Colonic mucosa (tissue), 4 donors: Measurements from ENCODE around the gene SRD5A2. TPM values are rescaled to one million over a fixed set of nuclear protein-coding genes. Genes with fewer than 3 reads are reported as not detected.
"Not testable (repeated sequence)": the region's sequence is repeated elsewhere in the genome, so short reads cannot be mapped to it uniquely, and the experiment has no call there.

Source experiments
- DNase-seq: peaks from one replicate; pipeline ENCODE4 v3.0.0-alpha.2; 2020
- H3K27ac ChIP-seq: fragments of 200-600 bp; one replicate; pipeline ENCODE4 v1.8.0; 2021
- H3K27me3 ChIP-seq: fragments of 200-600 bp; one replicate; pipeline ENCODE4 v1.8.0; 2021
- H3K36me3 ChIP-seq: fragments of 200-600 bp; one replicate; pipeline ENCODE4 v1.8.0; 2021
- H3K4me1 ChIP-seq: fragments of 200-600 bp; one replicate; pipeline ENCODE4 v1.8.0; 2021; ENCODE audit warnings: mild to moderate bottlenecking
- H3K4me3 ChIP-seq: fragments of 200-600 bp; one replicate; pipeline ENCODE4 v1.8.0; 2021
- H3K9ac ChIP-seq, 2 donors: one replicate each; pipeline ENCODE4 v1.7.0; 2013; ENCODE audit warnings: control low read depth in 2 of 2, low read depth in 2 of 2, low read length in 2 of 2
- H3K9me3 ChIP-seq: fragments of 200-600 bp; one replicate; pipeline ENCODE4 v1.8.0; 2021
- intact Hi-C: fragments of 100-400 bp; cut with DNase I; formaldehyde crosslinking; loops from one replicate; pipeline ENCODE4 v1.14.1; 2022
- total RNA-seq, 2 donors: library from RNA; stranded (reverse); fragmentation: NEBNext Ultra II Directional in 1 of 2; extraction: Animal tissue kit (Norgen Biotek cat#: 25700) in 1 of 2; gene quantifications; one replicate each; pipeline ENCODE4 v1.2.1, GENCODE V29; 2021
- TF ChIP-seq, protein P1 (sequence below): fragments of 200-600 bp; IDR thresholded peaks from one replicate; pipeline ENCODE4 v1.8.0; 2022; ENCODE audit warnings: antibody characterized with exemption, mild to moderate bottlenecking
- donor health status: healthy.
- donor health status: DM: no; HTN: no; CAD: no.
- donor health status: DM: no; HTN: no; CAD: no.

Gene SRD5A2
- total RNA-seq, 2 donors from 2014 or later: not detected

DNA sequence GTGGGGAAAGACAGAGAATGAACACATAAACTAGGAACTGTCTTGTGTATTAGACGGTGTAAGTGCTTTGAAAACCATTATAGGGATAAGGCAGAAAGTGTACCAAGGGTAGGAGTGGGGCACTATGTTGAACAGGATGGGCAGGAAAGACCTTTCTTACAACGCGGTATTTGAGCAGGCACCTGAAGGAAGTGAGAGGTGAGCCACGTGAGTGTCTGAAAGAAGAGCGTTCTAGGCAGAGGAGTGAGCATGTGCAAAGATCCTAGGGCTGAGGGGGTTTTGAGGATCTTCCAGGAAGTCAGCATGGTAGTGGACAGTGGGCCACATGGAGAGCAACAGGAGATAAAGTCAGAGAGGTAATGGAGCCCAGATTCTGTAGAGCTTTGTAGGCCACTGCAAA lies 65.2 kb downstream of the SRD5A2 start:
- no peak overlapping the region for H3K4me3 ChIP-seq
- H3K27me3 ChIP-seq: no peaks in the 10 kb centered on the region
- H3K4me1 ChIP-seq: no peaks in the 10 kb centered on the region
- H3K36me3 ChIP-seq: no peaks in the 10 kb centered on the region
- H3K9ac ChIP-seq: no peak overlapping the region
- intact Hi-C loops: no loop called here
- H3K9me3 ChIP-seq: no peaks in the 10 kb centered on the region
- DNase-seq: no peak
- TF ChIP-seq, protein P1, sequence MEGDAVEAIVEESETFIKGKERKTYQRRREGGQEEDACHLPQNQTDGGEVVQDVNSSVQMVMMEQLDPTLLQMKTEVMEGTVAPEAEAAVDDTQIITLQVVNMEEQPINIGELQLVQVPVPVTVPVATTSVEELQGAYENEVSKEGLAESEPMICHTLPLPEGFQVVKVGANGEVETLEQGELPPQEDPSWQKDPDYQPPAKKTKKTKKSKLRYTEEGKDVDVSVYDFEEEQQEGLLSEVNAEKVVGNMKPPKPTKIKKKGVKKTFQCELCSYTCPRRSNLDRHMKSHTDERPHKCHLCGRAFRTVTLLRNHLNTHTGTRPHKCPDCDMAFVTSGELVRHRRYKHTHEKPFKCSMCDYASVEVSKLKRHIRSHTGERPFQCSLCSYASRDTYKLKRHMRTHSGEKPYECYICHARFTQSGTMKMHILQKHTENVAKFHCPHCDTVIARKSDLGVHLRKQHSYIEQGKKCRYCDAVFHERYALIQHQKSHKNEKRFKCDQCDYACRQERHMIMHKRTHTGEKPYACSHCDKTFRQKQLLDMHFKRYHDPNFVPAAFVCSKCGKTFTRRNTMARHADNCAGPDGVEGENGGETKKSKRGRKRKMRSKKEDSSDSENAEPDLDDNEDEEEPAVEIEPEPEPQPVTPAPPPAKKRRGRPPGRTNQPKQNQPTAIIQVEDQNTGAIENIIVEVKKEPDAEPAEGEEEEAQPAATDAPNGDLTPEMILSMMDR: no peak
- no peak overlapping the region for H3K27ac ChIP-seq

DNA sequence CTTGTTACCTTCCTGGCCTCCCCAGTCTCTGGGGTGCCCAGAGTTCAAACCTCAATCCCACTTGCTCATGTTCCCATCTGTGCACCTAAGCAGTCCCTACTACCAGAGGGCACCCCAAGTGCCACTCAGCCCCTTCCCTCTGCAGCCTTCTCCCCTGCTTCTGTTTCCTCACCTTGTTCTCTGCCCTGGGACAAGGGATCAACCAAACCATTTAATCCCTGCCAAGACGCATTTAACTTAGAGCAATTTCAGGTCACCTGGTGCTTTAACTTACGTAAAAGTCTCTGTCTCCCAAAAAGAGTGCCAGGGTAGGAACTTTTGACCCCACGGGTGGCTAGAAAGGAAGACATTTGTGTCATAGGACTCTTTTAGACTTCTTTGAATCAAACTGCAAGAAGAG lies 67.2 kb downstream of the SRD5A2 start:
- no peaks in the 10 kb centered on the region for H3K27me3 ChIP-seq
- H3K36me3 ChIP-seq: no peaks in the 10 kb centered on the region
- H3K27ac ChIP-seq: no peak overlapping the region
- intact Hi-C loops: no loop called here
- H3K4me3 ChIP-seq: no peak overlapping the region
- TF ChIP-seq, protein P1: no peak
- H3K9ac ChIP-seq: no peak overlapping the region
- H3K4me1 ChIP-seq: no peaks in the 10 kb centered on the region
- no peak for DNase-seq
- H3K9me3 ChIP-seq: no peaks in the 10 kb centered on the region

GRCh38 chr2:31511376-31511775 lies 69.4 kb downstream of the SRD5A2 start:
- Histone ChIP-seq H3K9me3 (no peaks in the 10 kb centered on the region), H3K27me3 (no peaks in the 10 kb centered on the region), H3K27ac (no peak overlapping the region), H3K9ac (no peak overlapping the region), H3K4me3 (no peak overlapping the region), H3K36me3 (no peaks in the 10 kb centered on the region), H3K4me1 (no peaks in the 10 kb centered on the region)
- intact Hi-C loops: no loop called here
- DNase-seq: no peak
- TF ChIP-seq, protein P1: no peak

GRCh38 chr2:31505111-31505510 lies 75.6 kb downstream of the SRD5A2 start:
- H3K4me1 ChIP-seq: no peaks in the 10 kb centered on the region
- H3K27me3 ChIP-seq: no peaks in the 10 kb centered on the region
- no peak overlapping the region for H3K4me3 ChIP-seq
- TF ChIP-seq, protein P1: no peak
- DNase-seq: no peak
- no peaks in the 10 kb centered on the region for H3K9me3 ChIP-seq
- no peak overlapping the region for H3K27ac ChIP-seq
- intact Hi-C loops: no loop called here
- no peaks in the 10 kb centered on the region for H3K36me3 ChIP-seq
- H3K9ac ChIP-seq: no peak overlapping the region

GRCh38 chr2:31504311-31504710 lies 76.4 kb downstream of the SRD5A2 start:
- H3K4me1 ChIP-seq: no peaks in the 10 kb centered on the region
- TF ChIP-seq, protein P1: no peak
- no peak overlapping the region for H3K4me3 ChIP-seq
- no peaks in the 10 kb centered on the region for H3K36me3 ChIP-seq
- H3K27ac ChIP-seq: no peak overlapping the region
- H3K9me3 ChIP-seq: no peaks in the 10 kb centered on the region
- H3K27me3 ChIP-seq: no peaks in the 10 kb centered on the region
- DNase-seq: peak; percentile 34
- intact Hi-C loops: no loop called here
- no peak overlapping the region for H3K9ac ChIP-seq

DNA sequence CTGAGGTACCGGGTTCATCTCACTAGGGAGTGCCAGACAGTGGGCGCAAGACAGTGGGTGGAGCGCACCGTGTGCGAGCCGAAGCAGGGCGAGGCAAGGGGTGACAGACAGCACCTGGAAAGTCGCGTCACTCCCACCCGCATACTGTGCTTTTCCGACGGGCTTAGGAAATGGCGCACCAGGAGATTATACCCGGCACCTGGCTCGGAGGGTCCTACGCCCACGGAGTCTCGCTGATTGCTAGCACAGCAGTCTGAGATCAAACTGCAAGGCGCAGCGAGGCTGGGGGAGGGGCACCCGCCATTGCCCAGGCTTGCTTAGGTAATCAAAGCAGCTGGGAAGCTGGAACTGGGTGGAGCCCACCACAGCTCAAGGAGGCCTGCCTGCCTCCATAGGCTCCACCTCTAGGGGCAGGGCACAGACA lies 84.3 kb downstream of the SRD5A2 start:
- H3K4me3 ChIP-seq, H3K27ac ChIP-seq, H3K9ac ChIP-seq, H3K36me3 ChIP-seq, H3K9me3 ChIP-seq, H3K4me1 ChIP-seq, H3K27me3 ChIP-seq, intact Hi-C loops: not testable (repeated sequence)
- peak; percentile 22 for DNase-seq

DNA sequence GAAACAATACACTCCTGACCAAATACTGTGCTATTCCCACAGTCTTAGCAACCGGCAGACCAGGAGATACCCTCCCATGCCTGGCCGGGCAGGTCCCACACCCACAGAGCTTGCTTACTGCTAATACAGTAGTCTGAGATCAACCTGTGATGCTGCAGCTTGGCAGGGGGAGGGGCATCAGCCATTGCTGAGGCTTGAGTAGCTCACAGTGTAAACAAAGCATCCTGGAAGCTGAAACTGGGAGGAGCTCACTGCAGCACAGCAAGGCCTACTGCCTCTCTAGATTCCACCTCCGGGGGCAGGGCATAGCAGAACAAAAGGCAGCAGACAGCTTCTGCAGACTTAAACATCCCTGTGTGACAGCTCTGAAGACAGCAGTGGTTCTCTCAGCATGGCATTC lies 91.4 kb downstream of the SRD5A2 start:
- H3K4me1 ChIP-seq, DNase-seq, H3K4me3 ChIP-seq, intact Hi-C loops, H3K27ac ChIP-seq, H3K9me3 ChIP-seq, H3K27me3 ChIP-seq, H3K36me3 ChIP-seq, H3K9ac ChIP-seq: not testable (repeated sequence)
